HG03565 (cell line): ENCODE measurements around the gene ERBIN.
"Not testable (repeated sequence)": the region's sequence is repeated elsewhere in the genome, so short reads cannot be mapped to it uniquely, and the experiment has no call there.

ENCODE experiments used
- ATAC-seq: cut with Tn5 transposase; IDR thresholded peaks from one replicate; pipeline ENCODE4 v1.9.1; 2021; ENCODE audit warnings: mild to moderate bottlenecking, moderate library complexity; ENCODE audit not compliant: unreplicated experiment

Gene ERBIN

GRCh38 chr5:66002415-66002814 lies 76.0 kb downstream of the ERBIN start:
- no peak for ATAC-seq

DNA sequence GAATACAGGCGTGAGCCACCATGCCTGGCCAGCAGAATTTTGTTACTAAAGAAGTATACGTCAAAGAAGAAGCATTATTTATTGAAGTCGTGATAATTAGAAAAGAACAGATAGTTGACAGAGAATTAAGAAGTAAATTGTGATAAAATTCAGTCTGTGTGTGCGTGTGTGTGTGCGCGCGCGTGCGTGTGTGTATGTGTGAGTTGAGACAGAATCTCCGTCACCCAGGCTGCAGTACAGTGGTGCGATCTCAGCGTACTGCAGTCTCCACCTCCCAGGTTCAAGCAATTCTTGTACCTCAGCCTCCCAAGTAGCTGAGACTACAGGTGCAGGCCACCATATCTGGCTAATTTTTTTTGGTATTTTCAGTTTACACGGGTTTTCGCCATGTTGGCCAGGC lies 77.8 kb downstream of the ERBIN start:
- ATAC-seq = no peak

DNA sequence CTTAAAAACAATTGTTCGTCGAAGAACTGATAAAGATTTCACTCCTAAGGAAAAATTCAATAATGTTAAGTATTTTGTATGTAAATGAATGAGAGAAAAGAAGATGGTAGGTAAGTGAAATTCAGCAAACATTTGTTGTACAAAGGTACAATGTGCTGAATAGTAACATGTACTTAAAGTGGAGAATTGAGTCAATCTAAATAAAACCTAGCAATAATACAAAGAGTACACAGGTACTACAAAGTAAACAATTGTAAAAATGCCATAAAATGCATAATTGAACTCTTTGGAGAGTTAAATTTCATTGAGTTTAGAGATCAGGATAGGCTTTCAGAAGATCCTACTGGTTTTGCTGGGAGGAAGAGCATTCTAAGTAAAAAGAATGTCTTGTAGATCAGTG lies 82.9 kb downstream of the ERBIN start:
- no peak for ATAC-seq

DNA sequence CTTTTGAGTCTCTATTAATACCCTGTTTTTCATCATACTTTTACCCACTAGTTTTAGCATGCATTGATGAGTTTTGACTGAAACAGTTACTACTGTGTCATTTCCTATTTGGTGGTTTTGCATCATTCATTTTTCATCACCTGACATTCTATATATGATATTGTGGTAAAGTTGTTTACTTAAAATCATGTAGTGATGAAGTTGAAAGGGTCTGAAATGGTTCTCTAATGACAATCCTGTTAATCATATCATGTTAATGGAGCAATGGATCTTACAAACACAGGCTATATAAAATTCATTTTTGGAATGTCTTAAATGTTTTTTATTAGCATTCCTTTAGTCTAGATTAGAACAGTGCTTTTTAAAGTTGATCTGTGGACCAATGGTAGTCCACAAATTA lies 84.1 kb downstream of the ERBIN start:
- ATAC-seq = no peak

GRCh38 chr5:66012271-66012670 lies 85.9 kb downstream of the ERBIN start:
- no peak for ATAC-seq

GRCh38 chr5:66013397-66013796 lies 87.0 kb downstream of the ERBIN start:
- no peak for ATAC-seq

- no peak for ATAC-seq
These were observed 87.5 kb downstream of the ERBIN start for GRCh38 chr5:66013906-66014305.

DNA sequence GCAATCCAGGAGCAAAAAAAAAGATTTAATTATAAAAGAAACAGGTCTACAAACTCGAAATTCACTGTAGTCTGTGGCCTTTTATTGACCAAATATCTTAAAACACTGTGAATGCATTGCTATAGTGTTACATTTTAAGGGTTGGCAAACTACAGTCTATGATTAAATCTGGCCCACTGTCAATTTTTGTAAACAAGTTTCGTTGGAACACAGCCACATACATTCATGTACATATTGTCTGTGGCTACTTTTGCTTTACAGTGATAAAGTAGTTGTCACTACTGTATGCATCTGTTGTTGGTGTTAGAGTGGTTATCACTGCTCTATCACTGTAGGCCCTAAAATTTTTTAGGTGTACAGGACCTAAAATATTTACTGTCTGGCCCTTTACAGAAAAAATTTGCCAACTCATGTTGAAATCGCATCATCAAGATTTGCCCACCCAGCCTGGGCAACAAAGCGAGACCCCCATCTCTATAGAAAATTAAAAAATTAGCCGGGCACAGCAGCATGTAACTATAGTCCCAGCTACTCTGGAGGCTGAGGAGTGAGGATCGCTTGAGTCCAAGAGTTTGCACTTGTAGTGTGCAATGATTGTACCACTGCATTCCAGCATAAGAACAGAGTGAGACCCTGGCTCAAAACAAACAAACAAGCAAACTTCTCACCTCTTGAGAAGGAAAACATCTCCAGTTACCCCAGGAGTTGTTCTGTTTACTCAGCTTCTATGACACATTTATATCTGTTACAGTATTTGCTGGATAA lies 89.0 kb downstream of the ERBIN start:
- ATAC-seq = no peak

- ATAC-seq = no peak
These were observed 95.2 kb downstream of the ERBIN start for GRCh38 chr5:66021585-66021984.

- no peak for ATAC-seq
These were observed 112.9 kb downstream of the ERBIN start for GRCh38 chr5:66039296-66039695.

DNA sequence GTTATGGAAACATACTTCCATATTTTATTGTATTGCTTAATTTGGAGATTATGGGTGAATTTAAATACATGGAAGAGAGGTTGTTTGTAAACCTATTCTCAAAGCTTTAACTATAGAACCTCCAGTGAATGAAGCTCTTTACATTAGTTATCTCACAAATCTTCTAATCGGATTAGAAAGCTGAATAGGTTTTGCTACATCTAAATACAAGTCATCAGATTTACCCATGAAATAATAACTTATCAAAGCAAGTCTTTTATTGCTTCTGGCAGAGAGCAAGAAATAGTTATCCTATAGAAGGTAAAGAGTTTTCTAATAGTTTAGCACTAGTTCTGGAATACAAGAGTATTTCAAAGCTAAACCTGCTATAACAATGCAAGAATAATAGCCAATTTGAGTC lies 113.3 kb downstream of the ERBIN start:
- no peak for ATAC-seq

DNA sequence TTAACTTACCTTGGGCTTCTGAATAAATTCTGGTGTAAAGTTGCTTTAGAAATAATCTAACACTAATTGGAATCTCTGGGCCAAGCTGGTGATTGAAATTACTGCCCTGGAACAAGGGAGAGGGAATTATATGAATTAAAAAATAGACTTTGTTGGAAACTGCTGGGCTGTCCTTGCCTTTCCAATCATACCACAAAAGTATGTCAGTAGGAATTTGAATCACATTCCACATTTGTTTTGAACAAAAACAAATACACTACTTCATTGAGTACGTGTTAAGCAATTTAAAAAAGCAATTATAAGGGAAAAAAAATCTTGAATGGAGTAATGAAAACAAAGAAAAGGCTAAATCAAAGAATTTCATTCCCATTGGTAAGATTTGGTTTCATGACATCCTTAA lies 115.3 kb downstream of the ERBIN start:
- no peak for ATAC-seq

GRCh38 chr5:66057239-66057638 lies 130.9 kb downstream of the ERBIN start:
- no peak for ATAC-seq

DNA sequence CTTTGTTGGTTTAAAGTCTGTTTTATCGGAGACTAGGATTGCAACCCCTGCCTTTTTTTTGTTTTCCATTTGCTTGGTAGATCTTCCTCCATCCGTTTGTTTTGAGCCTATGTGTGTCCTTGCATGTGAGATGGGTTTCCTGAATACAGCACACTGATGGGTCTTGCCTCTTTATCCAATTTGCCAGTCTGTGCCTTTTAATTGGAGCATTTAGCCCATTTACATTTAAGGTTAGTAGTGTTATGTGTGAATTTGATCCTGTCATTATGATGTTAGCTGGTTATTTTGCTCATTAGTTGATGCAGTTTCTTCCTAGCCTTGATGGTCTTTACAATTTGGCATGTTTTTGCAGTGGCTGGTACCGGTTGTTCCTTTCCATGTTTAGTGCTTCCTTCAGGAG lies 134.9 kb downstream of the ERBIN start:
- ATAC-seq = not testable (repeated sequence)

DNA sequence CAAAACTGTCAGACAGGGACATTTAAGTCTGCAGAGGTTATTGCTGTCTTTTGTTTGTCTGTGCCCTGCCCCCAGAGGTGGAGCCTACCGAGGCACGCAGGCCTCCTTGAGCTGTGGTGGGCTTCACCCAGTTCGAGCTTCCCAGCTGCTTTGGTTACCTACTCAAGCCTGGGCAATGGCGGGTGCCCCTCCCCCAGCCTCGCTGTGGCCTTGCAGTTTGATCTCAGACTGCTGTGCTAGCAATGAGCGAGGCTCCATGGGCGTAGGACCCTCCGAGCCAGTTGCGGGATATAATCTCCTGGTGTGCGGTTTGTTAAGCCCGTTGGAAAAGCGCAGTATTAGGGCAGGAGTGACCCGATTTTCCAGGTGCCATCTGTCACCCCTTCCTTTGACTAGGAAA lies 136.7 kb downstream of the ERBIN start:
- not testable (repeated sequence) for ATAC-seq

DNA sequence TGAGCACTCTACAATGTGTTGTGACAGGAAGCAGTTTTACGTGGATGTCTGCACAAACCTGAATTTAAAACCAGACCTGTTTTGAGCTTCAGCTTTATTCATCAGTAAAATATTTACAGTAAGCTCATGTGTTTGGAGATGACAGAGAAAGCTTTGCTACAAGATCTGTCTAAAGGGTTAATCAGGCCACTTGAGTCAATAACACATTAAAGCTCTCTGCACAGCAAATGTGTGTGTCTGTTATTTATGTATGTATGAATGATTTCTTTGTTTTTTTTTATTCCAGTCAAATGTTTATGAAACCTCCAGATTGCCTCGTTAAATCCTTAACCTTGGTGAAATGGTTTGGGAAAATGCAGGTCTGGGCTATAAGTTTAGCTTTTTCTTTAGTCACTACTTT lies 140.5 kb downstream of the ERBIN start:
- ATAC-seq = no peak

DNA sequence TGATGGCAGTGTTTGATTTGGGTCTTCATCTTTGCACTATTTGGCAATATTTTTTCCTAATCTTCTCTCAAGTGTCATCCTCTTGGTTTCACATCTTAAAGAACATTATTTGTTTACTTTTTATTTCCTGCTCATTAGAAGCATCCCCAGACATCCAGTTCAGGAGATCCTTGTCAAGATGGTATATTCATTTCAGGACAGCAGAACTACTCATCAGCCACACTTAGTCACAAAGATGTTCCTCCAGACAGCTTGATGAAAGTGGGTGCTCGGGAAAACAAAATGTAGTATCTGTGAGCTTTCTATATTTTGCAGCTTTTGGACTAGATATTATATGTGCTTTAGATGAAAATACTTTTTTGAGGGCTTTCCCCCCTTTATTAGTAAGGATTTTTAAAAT lies 145.7 kb downstream of the ERBIN start:
- ATAC-seq = no peak

- ATAC-seq = no peak
These were observed 148.5 kb downstream of the ERBIN start for GRCh38 chr5:66074901-66075300.

DNA sequence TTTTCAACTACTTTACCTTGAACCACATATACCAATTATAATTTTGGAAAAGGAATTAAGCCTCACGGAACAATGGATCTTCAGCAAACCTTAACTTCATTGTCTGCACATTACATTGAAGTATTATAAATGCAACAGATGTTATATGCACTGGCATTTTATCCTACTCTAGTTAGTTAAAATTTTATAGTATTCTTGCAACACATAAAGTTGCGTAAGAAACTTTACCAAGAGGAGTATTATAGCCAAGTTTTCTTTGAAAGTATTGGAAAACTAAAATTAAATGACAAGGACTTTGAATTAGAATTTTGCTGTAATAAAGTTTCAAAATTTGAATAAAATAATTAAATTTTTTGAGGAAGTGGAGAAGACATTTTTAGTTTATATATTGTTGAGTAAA lies 154.3 kb downstream of the ERBIN start:
- no peak for ATAC-seq

- no peak for ATAC-seq
These were observed 163.0 kb downstream of the ERBIN start for GRCh38 chr5:66089384-66089783.

- ATAC-seq = no peak
These were observed 174.5 kb downstream of the ERBIN start for GRCh38 chr5:66100851-66101250.

GRCh38 chr5:66113160-66113559 lies 186.8 kb downstream of the ERBIN start:
- ATAC-seq = no peak

- no peak for ATAC-seq
These were observed 191.9 kb downstream of the ERBIN start for GRCh38 chr5:66118304-66118703.
